Measurements from ENCODE around the gene ASIC2. TPM values are rescaled to one million over a fixed set of nuclear protein-coding genes. Genes with fewer than 3 reads are reported as not detected.
A peak's percentile ranks its signal among the peaks of the same experiment; 100 is the strongest.

The ASIC2 gene
- total RNA-seq, 1 donor: 0.18 TPM

- TF ChIP-seq CTCF (IDR thresholded peaks at IDR 0.05; ENCODE audit: insufficient read depth, low read length): no peak
- peak; percentile 51 for DNase-seq (ENCODE audit: low read depth)
- no peak overlapping the region for H3K4me3 ChIP-seq (ENCODE audit: low read depth, low read length)
Measured at GRCh38 chr17:33113276-33113990, 179.7 kb downstream of the ASIC2 start.

GRCh38 chr17:33112763-33113162 lies 180.3 kb downstream of the ASIC2 start:
- TF ChIP-seq CTCF (IDR thresholded peaks at IDR 0.05; ENCODE audit: insufficient read depth, low read length): no peak
- H3K4me3 ChIP-seq (ENCODE audit: low read depth, low read length): no peak overlapping the region
- peak; percentile 46 for DNase-seq (ENCODE audit: low read depth)

- no peak for DNase-seq (ENCODE audit: low read depth)
- no peak for TF ChIP-seq CTCF (IDR thresholded peaks at IDR 0.05; ENCODE audit: insufficient read depth, low read length)
- no peak overlapping the region for H3K4me3 ChIP-seq (ENCODE audit: low read depth, low read length)
Measured at GRCh38 chr17:33109336-33110072, 183.6 kb downstream of the ASIC2 start.

- H3K4me3 ChIP-seq (ENCODE audit: low read depth, low read length): no peak overlapping the region
- DNase-seq (ENCODE audit: low read depth): no peak
- no peak for TF ChIP-seq CTCF (IDR thresholded peaks at IDR 0.05; ENCODE audit: insufficient read depth, low read length)
Measured at GRCh38 chr17:33106525-33107165, 186.4 kb downstream of the ASIC2 start.

GRCh38 chr17:33105911-33106310 lies 187.2 kb downstream of the ASIC2 start:
- no peak overlapping the region for H3K4me3 ChIP-seq (ENCODE audit: low read depth, low read length)
- TF ChIP-seq CTCF (IDR thresholded peaks at IDR 0.05; ENCODE audit: insufficient read depth, low read length): no peak
- DNase-seq (ENCODE audit: low read depth): no peak

GRCh38 chr17:33099906-33100305 lies 193.2 kb downstream of the ASIC2 start:
- no peak overlapping the region for H3K4me3 ChIP-seq (ENCODE audit: low read depth, low read length)
- no peak for TF ChIP-seq CTCF (IDR thresholded peaks at IDR 0.05; ENCODE audit: insufficient read depth, low read length)
- DNase-seq (ENCODE audit: low read depth): no peak

Data from fibroblast of the aortic adventitia (primary cell).